ENCODE data around the gene GRIN3B.
"Not testable (repeated sequence)": the region's sequence is repeated elsewhere in the genome, so short reads cannot be mapped to it uniquely, and the experiment has no call there.

Gene GRIN3B

GRCh38 chr19:1000095-1000494, at the start of gene GRIN3B:
TSS of gene GRIN3B (plus strand) at chr19:1000419. CDS start at chr19:1000438, 19 bp downstream.
- no peak for DNase-seq

- DNase-seq, result no peak
These were observed 48.1 kb upstream of the GRIN3B start for GRCh38 chr19:952049-952679.

GRCh38 chr19:952680-953444, 47.4 kb upstream of the GRIN3B start:
- no peak for DNase-seq

- DNase-seq, result no peak
These were observed 46.6 kb upstream of the GRIN3B start for GRCh38 chr19:953445-954271.

- DNase-seq, result no peak
These were observed 45.9 kb upstream of the GRIN3B start for GRCh38 chr19:954272-954671.

GRCh38 chr19:954672-955494, 45.3 kb upstream of the GRIN3B start:
- no peak for DNase-seq

- no peak for DNase-seq
These were observed 44.1 kb upstream of the GRIN3B start for GRCh38 chr19:955803-956765.

GRCh38 chr19:956766-957440, 43.3 kb upstream of the GRIN3B start:
- no peak for DNase-seq

GRCh38 chr19:957578-957977, 42.6 kb upstream of the GRIN3B start:
- DNase-seq, result not testable (repeated sequence)

- DNase-seq, result no peak
These were observed 41.0 kb upstream of the GRIN3B start for GRCh38 chr19:958967-959855.

GRCh38 chr19:960020-960419, 40.2 kb upstream of the GRIN3B start:
- DNase-seq, result no peak

GRCh38 chr19:960601-960938, 39.6 kb upstream of the GRIN3B start:
- no peak for DNase-seq

- DNase-seq, result no peak
These were observed 38.2 kb upstream of the GRIN3B start for GRCh38 chr19:961866-962620.

- DNase-seq, result no peak
These were observed 37.4 kb upstream of the GRIN3B start for GRCh38 chr19:962683-963400.

GRCh38 chr19:963486-963951, 36.7 kb upstream of the GRIN3B start:
- DNase-seq, result no peak

GRCh38 chr19:964116-964520, 36.1 kb upstream of the GRIN3B start:
- no peak for DNase-seq

GRCh38 chr19:964761-965694, 35.2 kb upstream of the GRIN3B start:
- no peak for DNase-seq

All from NCI-H1048 (cell line).